K562 (cell line): ENCODE data around the gene SULT2B1. TPM values are rescaled to one million over a fixed set of nuclear protein-coding genes. Genes with fewer than 3 reads are reported as not detected.

Experiments used
- ARHGAP35 ChIP-seq: fragments of 450-650 bp; IDR thresholded peaks from 2 replicates; pipeline ENCODE4 v1.6.1; 2018; ENCODE audit not compliant: partially characterized antibody
- ASH1L ChIP-seq: fragments of 450-650 bp; IDR thresholded peaks from 2 replicates; pipeline ENCODE4 v1.6.1; 2018; ENCODE audit warnings: borderline replicate concordance, mild to moderate bottlenecking, low read depth; ENCODE audit not compliant: partially characterized antibody
- ATF7 ChIP-seq: fragments of 450-650 bp; IDR thresholded peaks from 2 replicates; pipeline ENCODE4 v1.7.1; 2014; ENCODE audit warnings: mild to moderate bottlenecking, moderate library complexity
- BHLHE40 ChIP-seq: IDR thresholded peaks from 2 replicates; pipeline ENCODE4 v1.6.1; 2011; ENCODE audit warnings: low read length, improper control_type of control experiment
- BMI1 ChIP-seq: fragments of 150-350 bp; IDR thresholded peaks from 2 replicates; pipeline ENCODE4 v1.6.1; 2014; ENCODE audit warnings: low read length
- CHD2 ChIP-seq: IDR thresholded peaks from 2 replicates; pipeline ENCODE4 v1.6.1; 2011; ENCODE audit warnings: low read depth, low read length
- CSDE1 ChIP-seq, 2 experiments: fragments of 450-650 bp; IDR thresholded peaks; 2 replicates each; pipeline ENCODE4 v1.6.1; 2016; ENCODE audit warnings: mild to moderate bottlenecking in 1 of 2
- ESRRA ChIP-seq: fragments of 450-650 bp; IDR thresholded peaks from 2 replicates; pipeline ENCODE4 v1.6.1; 2014; ENCODE audit warnings: low read depth, mild to moderate bottlenecking, moderate library complexity, borderline replicate concordance
- GABPB1 ChIP-seq: sonication (generic); formaldehyde crosslinking; IDR thresholded peaks from 2 replicates; pipeline ENCODE4 v1.8.0; 2022; ENCODE audit warnings: mild to moderate bottlenecking, missing genetic modification reagents
- HMGN3 ChIP-seq: IDR thresholded peaks from 2 replicates; pipeline ENCODE4 v1.6.1; 2011; ENCODE audit warnings: borderline replicate concordance, low read depth, mild to moderate bottlenecking, mixed read lengths, low read length; ENCODE audit not compliant: insufficient read length; ENCODE audit errors: extremely low read depth
- ILF3 ChIP-seq: fragments of 450-650 bp; IDR thresholded peaks from 2 replicates; pipeline ENCODE4 v1.6.1; 2018; ENCODE audit warnings: antibody characterized with exemption, mild to moderate bottlenecking, moderate library complexity, borderline replicate concordance
- KLF13 ChIP-seq: fragments of 450-650 bp; IDR thresholded peaks from 2 replicates; pipeline ENCODE4 v1.6.1; 2016; ENCODE audit warnings: missing genetic modification characterization, low read depth, mild to moderate bottlenecking, missing compliant biosample characterization, moderate library complexity, borderline replicate concordance
- MAX ChIP-seq: sonication (generic); formaldehyde crosslinking; IDR thresholded peaks from 2 replicates; pipeline ENCODE4 v1.9.0; 2022; ENCODE audit warnings: mild to moderate bottlenecking, missing genetic modification reagents
- MNT ChIP-seq, 2 experiments: fragments of 450-650 bp; conservative IDR thresholded peaks; 2 replicates each; pipeline ENCODE4 v1.6.1; 2017; ENCODE audit warnings: mild to moderate bottlenecking in 2 of 2, moderate library complexity in 2 of 2
- NR2C2 ChIP-seq, 2 experiments: fragments of 200-800 bp in 1 of 2; sonication (Bioruptor generic) in 1 of 2; sonication (generic) in 1 of 2; formaldehyde crosslinking in 1 of 2; IDR thresholded peaks; 2 replicates each; pipeline versions ENCODE4 v1.6.1 to v1.8.0; 2016 to 2022; ENCODE audit warnings: mild to moderate bottlenecking in 1 of 2, missing compliant biosample characterization in 1 of 2, missing genetic modification characterization in 1 of 2, missing genetic modification reagents in 1 of 2
- NR2F6 ChIP-seq: fragments of 450-650 bp; formaldehyde crosslinking; IDR thresholded peaks from 2 replicates; pipeline ENCODE4 v1.4.0; 2020; ENCODE audit warnings: mild to moderate bottlenecking
- NRF1 ChIP-seq, 2 experiments: fragments of 450-650 bp; IDR thresholded peaks in 1 of 2; conservative IDR thresholded peaks in 1 of 2; 2 replicates each; pipeline ENCODE4 v1.6.1; 2014; ENCODE audit warnings: mild to moderate bottlenecking in 2 of 2
- POLR2G ChIP-seq: fragments of 200-400 bp; formaldehyde crosslinking; IDR thresholded peaks from 2 replicates; pipeline ENCODE4 v1.6.1; 2017; ENCODE audit warnings: low read depth, mild to moderate bottlenecking, antibody characterized with exemption, low read length, moderate library complexity
- RCOR1 ChIP-seq, 2 experiments: IDR thresholded peaks; 2 replicates each; pipeline ENCODE4 v1.6.1; 2012; ENCODE audit warnings: low read depth in 2 of 2, low read length in 2 of 2, borderline replicate concordance in 1 of 2, improper control_type of control experiment in 1 of 2
- SNRNP70 ChIP-seq: fragments of 200-400 bp; formaldehyde crosslinking; optimal IDR thresholded peaks from 2 replicates; pipeline ENCODE3; 2017; ENCODE audit warnings: low read depth, low read length
- SP1 ChIP-seq: sonication (generic); formaldehyde crosslinking; IDR thresholded peaks from 2 replicates; pipeline ENCODE4 v1.8.1; 2022; ENCODE audit warnings: mild to moderate bottlenecking, missing genetic modification reagents
- TAF15 ChIP-seq: fragments of 200-400 bp; formaldehyde crosslinking; IDR thresholded peaks from 2 replicates; pipeline ENCODE4 v1.6.1; 2017; ENCODE audit warnings: mild to moderate bottlenecking, low read depth, low read length, moderate library complexity
- ZBTB43 ChIP-seq: sonication (generic); formaldehyde crosslinking; IDR thresholded peaks from 2 replicates; pipeline ENCODE4 v1.8.0; 2023; ENCODE audit warnings: mild to moderate bottlenecking, missing genetic modification reagents
- ZNF41 ChIP-seq: fragments of 250-450 bp; sonication (Bioruptor Pico); conservative IDR thresholded peaks from 2 replicates; pipeline ENCODE4 v1.4.0; 2020; ENCODE audit warnings: mild to moderate bottlenecking
- polyA plus RNA-seq, 8 experiments: library from polyadenylated mRNA; depleted of rRNA in 4 of 8; stranded (reverse) in 5 of 8; unstranded in 3 of 8; fragments of >200 nt; fragmentation: Nextera tagmentation in 2 of 8; fragmentation: Illumina TruSeq in 1 of 8; extraction: Ambion mirVana in 2 of 8; extraction: Trizol in 1 of 8; gene quantifications; 2 replicates each; pipeline versions ENCODE4 v1.2.1 to v1.2.3, GENCODE V29; 2011 to 2014; ENCODE audit warnings: inconsistent platforms in 1 of 8, missing spikeins in 1 of 8
- total RNA-seq, 7 experiments: library from RNA; depleted of rRNA in 6 of 7; stranded (reverse); fragments of >200 nt in 6 of 7; fragmentation: Illumina TruSeq in 2 of 7; extraction: Trizol in 2 of 7; gene quantifications; 2 replicates each; pipeline versions ENCODE4 v1.2.1 to v1.2.3, GENCODE V29; 2011 to 2021; ENCODE audit warnings: low replicate concordance in 1 of 7

The SULT2B1 gene
- total and polyA plus RNA-seq, 9 of the 15 experiments (the other 6 are each of a cell fraction or from before 2014, with no cell fraction given), result 0.09 to 0.62 (median 0.22) TPM; not detected in 2

- TF ChIP-seq NR2F6 (no peak), ESRRA (peak; percentile 23; the same call in 1 of the 2 replicates), ASH1L (peak; percentile 55), NRF1 (conservative IDR thresholded peaks at IDR 0.05 in 1 of 2, IDR thresholded peaks at IDR 0.05 in 1 of 2) (peak; percentile 80 to 85), TAF15 (no peak), BMI1 (no peak), KLF13 (tag) (peak; percentile 33; the same call in 1 of the 2 replicates), CHD2 (peak; percentile 91), POLR2G (peak; percentile 77), HMGN3 (peak; percentile 73), MNT (conservative IDR thresholded peaks at IDR 0.05) (peak; percentile 66 to 70), BHLHE40 (0 out of 2 replicates have a peak, but pooled peaks have one; percentile 35), ILF3 (no peak), SNRNP70 (no peak), CSDE1 (IDR thresholded peaks at IDR 0.05) (peak in 1 of 2 experiments; percentile 88; a peak in 1 of 4 replicates), MAX (CRISPR knock-in tag) (peak; percentile 65; the same call in 1 of the 2 replicates), ARHGAP35 (no peak), ZNF41 (CRISPR knock-in tag) (no peak), SP1 (CRISPR knock-in tag) (peak; percentile 95), ATF7 (peak; percentile 87), ZBTB43 (CRISPR knock-in tag) (no peak), RCOR1 (IDR thresholded peaks at IDR 0.05; ENCODE audit: borderline replicate concordance in 1 of 2, low read depth in 2 of 2, low read length in 2 of 2) (peak; percentile 35 to 43; a peak in 1 of 4 replicates), GABPB1 (CRISPR knock-in tag) (peak; percentile 64), NR2C2 (CRISPR knock-in tag; IDR thresholded peaks at IDR 0.05) (0 out of 2 replicates have a peak, but pooled peaks have one; percentile 53), NR2C2 (tag; IDR thresholded peaks at IDR 0.05) (no peak; the same call in 1 of the 2 replicates)
Observed at GRCh38 chr19:48624067-48624594, 72.2 kb downstream of the SULT2B1 start (continued).
